Activated B cell treated with CpG ODN at 0.5 μM for 24 hours (primary cell): ENCODE data around the gene PDCD11. TPM values are rescaled to one million over a fixed set of nuclear protein-coding genes. Genes with fewer than 3 reads are reported as not detected.

Experiments
- ATAC-seq: fragments of 200-7000 bp; cut with Tn5 transposase; one replicate; pipeline ENCODE4 v1.10.0; 2021; ENCODE audit warnings: low read depth, mild to moderate bottlenecking, moderate library complexity
- CTCF ChIA-PET: fragments of 350-600 bp; sonication (Branson Sonifier 250); formaldehyde crosslinking; loops from one replicate; lab custom pipeline; 2021; ENCODE audit warnings: antibody characterized with exemption; lab: Charles Lee
- POLR2A ChIA-PET: fragments of 350-600 bp; sonication (Branson Sonifier 250); formaldehyde crosslinking; loops from one replicate; lab custom pipeline; 2021; ENCODE audit warnings: antibody characterized with exemption; lab: Charles Lee
- DNase-seq: peaks from one replicate; pipeline ENCODE4 v3.0.0; 2022
- H3K27ac Mint-ChIP-seq: one replicate; pipeline ENCODE4 v1.8.0; 2020; ENCODE audit warnings: mixed read lengths
- H3K27me3 Mint-ChIP-seq: one replicate; pipeline ENCODE4 v1.8.0; 2021; ENCODE audit warnings: mixed read lengths
- H3K36me3 Mint-ChIP-seq: one replicate; pipeline ENCODE4 v1.8.0; 2021; ENCODE audit warnings: low read depth, mixed read lengths
- H3K4me1 Mint-ChIP-seq: one replicate; pipeline ENCODE4 v1.8.0; 2021; ENCODE audit warnings: mixed read lengths
- H3K4me3 Mint-ChIP-seq: one replicate; pipeline ENCODE4 v1.8.0; 2020; ENCODE audit warnings: mild to moderate bottlenecking, mixed read lengths
- H3K9me3 Mint-ChIP-seq: one replicate; pipeline ENCODE4 v1.8.0; 2020; ENCODE audit warnings: mixed read lengths
- CTCF ChIP-seq: fragments of 200-600 bp; IDR thresholded peaks from one replicate; pipeline ENCODE4 v1.8.0; 2022; ENCODE audit warnings: antibody characterized with exemption, mild to moderate bottlenecking
- intact Hi-C: fragments of 100-400 bp; cut with micrococcal nuclease; formaldehyde crosslinking; loops from one replicate; pipeline ENCODE4 v1.15.1; 2024
- total RNA-seq: library from RNA; stranded (reverse); gene quantifications from 2 replicates; pipeline ENCODE4 v1.2.3, GENCODE V29; 2022

PDCD11 gene
- total RNA-seq, 1 donor from 2014 or later = 66.0 TPM

DNA sequence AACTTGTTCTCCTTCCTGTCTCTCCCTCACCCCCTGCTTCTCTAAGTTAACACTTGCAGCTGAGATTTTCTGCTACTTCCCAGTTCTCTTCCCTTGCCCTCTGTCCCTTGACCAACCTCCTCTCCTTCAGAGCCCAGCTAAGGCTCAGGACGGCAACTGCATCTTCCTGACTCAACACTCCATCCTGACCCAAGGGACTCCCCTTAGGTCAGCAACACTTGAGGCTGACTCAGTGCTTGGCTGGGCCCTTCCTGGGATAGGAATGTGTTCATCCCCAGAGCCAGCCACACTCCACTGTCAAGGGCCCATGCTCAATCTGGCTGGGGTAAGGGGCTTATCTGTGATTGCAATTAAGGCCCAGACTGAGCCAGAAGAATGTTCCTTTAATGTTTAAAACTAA lies 52.3 kb downstream of the PDCD11 start:
- Mint-ChIP-seq H3K4me1 (peaks cover 45% of the 10 kb centered on the region), H3K36me3 (peaks cover 60% of the 10 kb centered on the region), H3K4me3 (no peak overlapping the region), H3K27me3 (no peaks in the 10 kb centered on the region), H3K27ac (peak overlapping the region; percentile 61), H3K9me3 (no peaks in the 10 kb centered on the region)
- intact Hi-C loops = no loop called here
- POLR2A ChIA-PET = no interaction called here
- CTCF ChIA-PET = no interaction called here
- ATAC-seq (no peak), DNase-seq (no peak)
- TF ChIP-seq CTCF = no peak

DNA sequence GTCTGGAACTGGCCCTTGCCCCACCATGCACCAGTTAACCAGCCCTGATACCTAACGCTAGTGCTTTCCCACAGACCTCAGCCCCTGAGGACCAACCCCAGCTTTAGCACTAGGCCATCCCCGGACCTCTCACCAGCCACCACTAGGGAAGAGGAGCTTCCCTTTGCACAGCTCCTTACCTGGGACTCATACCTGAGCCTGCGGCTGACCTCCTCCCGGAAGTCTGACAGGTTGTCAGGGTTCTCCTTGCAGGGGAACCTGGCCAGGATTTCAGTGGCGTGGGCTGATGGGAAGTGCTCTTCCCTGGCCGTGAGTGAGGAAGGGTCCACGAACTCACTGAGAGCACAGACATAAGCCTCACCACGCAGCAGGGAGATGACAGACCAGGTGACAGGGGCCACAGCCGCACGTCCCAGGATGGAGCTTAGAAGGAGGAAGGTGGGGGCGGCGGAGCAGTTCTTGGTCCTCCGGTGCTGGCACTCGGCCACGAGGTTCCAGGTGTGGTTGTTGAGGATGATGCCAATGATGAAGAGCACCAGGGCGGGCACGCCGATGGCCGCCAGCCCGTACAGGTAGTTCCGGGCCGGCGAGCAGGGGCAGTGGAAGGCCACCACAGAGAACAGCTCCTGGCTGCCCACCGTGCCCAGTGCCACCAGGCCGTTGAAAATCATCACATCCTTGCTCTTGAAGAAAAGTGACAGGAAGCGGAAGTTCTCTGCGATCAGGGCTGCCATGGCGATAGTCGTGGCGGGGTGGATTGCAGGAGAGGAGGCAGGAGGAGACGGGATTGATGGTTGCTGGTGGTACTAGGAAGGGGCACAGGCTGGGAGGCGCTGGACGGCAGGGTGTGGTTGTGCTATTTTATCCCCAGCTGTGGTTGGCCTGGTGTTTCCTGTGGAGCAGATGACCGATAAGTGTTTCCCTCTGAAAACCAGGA lies 53.0 kb downstream of the PDCD11 start:
- no peak for TF ChIP-seq CTCF
- CTCF ChIA-PET = interaction anchor here (1.1 to 3.7 kb wide), 2 partner anchors 27 to 33 kb away, joined by 3 to 19 read pairs; no protein-coding TSS in a partner anchor
- DNase-seq = no peak
- H3K4me1 Mint-ChIP-seq = peaks cover 46% of the 10 kb centered on the region
- H3K27me3 Mint-ChIP-seq = no peaks in the 10 kb centered on the region
- peak overlapping the region; percentile 15 for H3K4me3 Mint-ChIP-seq
- POLR2A ChIA-PET = interaction anchor here (3.4 kb wide), 1 partner anchor 18 kb away, joined by 17 read pairs; no protein-coding TSS in a partner anchor
- intact Hi-C loops = loop anchor here (5.0 kb wide), 1 partner anchor 32 kb away; no protein-coding TSS in a partner anchor
- no peaks in the 10 kb centered on the region for H3K9me3 Mint-ChIP-seq
- ATAC-seq = no peak
- peak overlapping the region; percentile 61 for H3K27ac Mint-ChIP-seq
- H3K36me3 Mint-ChIP-seq = peaks cover 52% of the 10 kb centered on the region

GRCh38 chr10:103450201-103450695 lies 53.8 kb downstream of the PDCD11 start:
- intact Hi-C loops = loop anchor here (5.0 kb wide), 1 partner anchor 33 kb away; no protein-coding TSS in a partner anchor
- Mint-ChIP-seq H3K27me3 (peaks cover 2% of the 10 kb centered on the region), H3K9me3 (no peaks in the 10 kb centered on the region), H3K4me3 (peak overlapping the region; percentile 90), H3K4me1 (peaks cover 46% of the 10 kb centered on the region), H3K36me3 (peaks cover 45% of the 10 kb centered on the region), H3K27ac (peak overlapping the region; percentile 85)
- TF ChIP-seq CTCF = no peak
- no peak for DNase-seq
- POLR2A ChIA-PET = interaction anchor here (3.4 to 5.9 kb wide), 2 partner anchors 17 to 21 kb away, joined by 17 to 58 read pairs; no protein-coding TSS in a partner anchor
- CTCF ChIA-PET = interaction anchor here (1.1 to 3.7 kb wide), 2 partner anchors 26 to 34 kb away, joined by 3 to 19 read pairs; no protein-coding TSS in a partner anchor
- no peak for ATAC-seq

- ChIA-PET POLR2A (interaction anchor here (0.6 to 5.9 kb wide), 6 partner anchors 14 to 94 kb away, joined by 3 to 58 read pairs (median 4); no protein-coding TSS in a partner anchor), CTCF (interaction anchor here (1.4 to 3.7 kb wide), 4 partner anchors 20 to 32 kb away, joined by 6 to 19 read pairs (median 9); no protein-coding TSS in a partner anchor)
- TF ChIP-seq CTCF = no peak
- peaks cover 2% of the 10 kb centered on the region for H3K27me3 Mint-ChIP-seq
- H3K9me3 Mint-ChIP-seq = no peaks in the 10 kb centered on the region
- intact Hi-C loops = loop anchor here (5.0 kb wide), 1 partner anchor 34 kb away; no protein-coding TSS in a partner anchor
- DNase-seq = no peak
- H3K4me1 Mint-ChIP-seq = peaks cover 46% of the 10 kb centered on the region
- H3K27ac Mint-ChIP-seq = peak overlapping the region; percentile 85
- peak; percentile 33 for ATAC-seq
- peaks cover 35% of the 10 kb centered on the region for H3K36me3 Mint-ChIP-seq
- peak overlapping the region; percentile 90 for H3K4me3 Mint-ChIP-seq
These were observed 54.8 kb downstream of the PDCD11 start for GRCh38 chr10:103451091-103451813.
